HG03457 (cell line): ENCODE measurements around the gene MET.
"Not testable (repeated sequence)": the region's sequence is repeated elsewhere in the genome, so short reads cannot be mapped to it uniquely, and the experiment has no call there.

Experiments used
- ATAC-seq: cut with Tn5 transposase; IDR thresholded peaks from one replicate; pipeline ENCODE4 v1.9.1; 2021; ENCODE audit warnings: moderate number of reproducible peaks; ENCODE audit not compliant: unreplicated experiment

Gene MET

DNA sequence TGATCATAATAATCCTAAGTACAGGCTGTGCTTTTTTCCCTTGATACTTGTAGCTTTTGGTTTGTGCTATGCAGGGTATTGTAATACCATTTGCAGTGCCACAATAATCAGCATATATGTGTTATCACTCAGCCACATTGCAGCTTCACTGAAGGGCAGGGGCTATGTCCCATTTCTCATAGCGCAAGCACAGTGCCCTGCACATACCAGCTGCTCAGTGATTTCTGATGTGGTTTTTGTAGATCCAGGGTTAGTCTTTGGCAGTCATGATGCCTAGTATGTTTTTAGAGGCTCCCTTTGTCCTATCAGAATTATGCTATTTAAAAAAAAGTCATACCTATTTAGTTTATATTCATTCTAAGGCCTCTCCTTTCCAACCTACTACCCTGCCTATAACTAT is 25.8 kb downstream of the MET start:
- no peak for ATAC-seq

DNA sequence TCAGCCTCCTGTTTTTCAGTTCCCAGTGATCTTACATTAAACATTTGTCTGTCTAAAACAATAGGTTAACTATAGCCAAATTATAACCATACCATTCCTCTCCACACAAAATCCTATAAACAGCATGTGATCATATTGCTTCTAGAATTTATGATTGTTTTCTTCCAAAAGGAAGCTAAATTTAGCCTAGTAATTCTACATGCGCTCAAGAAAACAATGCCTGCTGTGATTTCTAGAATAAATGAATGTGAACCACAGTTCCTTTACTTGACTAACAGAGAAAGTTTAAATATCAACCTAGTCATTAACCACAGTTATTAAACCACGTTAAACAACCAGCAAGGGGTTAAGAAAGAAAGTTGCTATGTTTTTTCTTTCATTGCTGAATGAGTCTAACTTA is 26.4 kb downstream of the MET start:
- no peak for ATAC-seq

DNA sequence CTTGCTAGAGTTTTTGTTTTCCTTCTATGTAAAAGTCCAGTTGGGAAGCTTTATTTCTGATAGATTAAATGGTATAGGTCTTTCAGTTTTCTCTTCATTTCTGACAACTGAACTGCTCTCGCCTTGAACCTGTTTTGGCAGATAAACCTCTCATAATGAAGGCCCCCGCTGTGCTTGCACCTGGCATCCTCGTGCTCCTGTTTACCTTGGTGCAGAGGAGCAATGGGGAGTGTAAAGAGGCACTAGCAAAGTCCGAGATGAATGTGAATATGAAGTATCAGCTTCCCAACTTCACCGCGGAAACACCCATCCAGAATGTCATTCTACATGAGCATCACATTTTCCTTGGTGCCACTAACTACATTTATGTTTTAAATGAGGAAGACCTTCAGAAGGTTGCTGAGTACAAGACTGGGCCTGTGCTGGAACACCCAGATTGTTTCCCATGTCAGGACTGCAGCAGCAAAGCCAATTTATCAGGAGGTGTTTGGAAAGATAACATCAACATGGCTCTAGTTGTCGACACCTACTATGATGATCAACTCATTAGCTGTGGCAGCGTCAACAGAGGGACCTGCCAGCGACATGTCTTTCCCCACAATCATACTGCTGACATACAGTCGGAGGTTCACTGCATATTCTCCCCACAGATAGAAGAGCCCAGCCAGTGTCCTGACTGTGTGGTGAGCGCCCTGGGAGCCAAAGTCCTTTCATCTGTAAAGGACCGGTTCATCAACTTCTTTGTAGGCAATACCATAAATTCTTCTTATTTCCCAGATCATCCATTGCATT is 27.1 kb downstream of the MET start:
- ATAC-seq: no peak

DNA sequence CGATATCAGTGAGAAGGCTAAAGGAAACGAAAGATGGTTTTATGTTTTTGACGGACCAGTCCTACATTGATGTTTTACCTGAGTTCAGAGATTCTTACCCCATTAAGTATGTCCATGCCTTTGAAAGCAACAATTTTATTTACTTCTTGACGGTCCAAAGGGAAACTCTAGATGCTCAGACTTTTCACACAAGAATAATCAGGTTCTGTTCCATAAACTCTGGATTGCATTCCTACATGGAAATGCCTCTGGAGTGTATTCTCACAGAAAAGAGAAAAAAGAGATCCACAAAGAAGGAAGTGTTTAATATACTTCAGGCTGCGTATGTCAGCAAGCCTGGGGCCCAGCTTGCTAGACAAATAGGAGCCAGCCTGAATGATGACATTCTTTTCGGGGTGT is 27.7 kb downstream of the MET start:
- ATAC-seq: no peak

DNA sequence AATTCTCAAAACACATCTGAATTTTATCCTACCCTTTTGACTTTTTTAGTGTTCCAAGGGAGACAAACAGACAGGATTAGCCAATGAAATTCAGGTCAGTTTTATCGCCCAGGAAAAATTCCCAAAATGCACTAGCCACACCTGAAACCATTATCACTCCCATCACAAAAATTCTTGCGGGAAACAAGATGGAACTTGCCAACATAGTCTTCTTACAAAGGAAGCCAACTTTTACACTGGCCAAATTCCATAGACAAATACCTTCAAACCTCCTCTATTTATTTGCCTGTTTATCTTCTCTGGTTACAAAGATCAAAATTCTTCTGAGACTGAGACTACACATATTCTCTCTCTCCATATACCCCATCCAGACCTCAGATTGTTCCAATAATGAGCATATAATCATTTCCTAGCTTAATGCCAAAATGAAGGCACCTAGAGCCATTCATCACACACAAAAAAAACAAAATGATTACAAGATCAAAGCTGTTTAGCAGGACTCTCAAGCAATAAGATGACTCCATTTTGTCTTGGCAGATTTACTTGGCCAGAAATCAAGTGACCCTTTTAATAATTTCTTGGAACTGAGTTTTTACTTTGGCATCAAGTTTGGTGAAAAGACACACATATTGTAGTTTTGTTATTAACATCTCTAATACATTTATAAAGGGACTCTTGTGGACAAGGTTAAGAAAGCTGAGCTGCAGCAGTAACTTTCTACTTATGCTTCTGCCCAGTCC is 30.2 kb downstream of the MET start:
- ATAC-seq: no peak

DNA sequence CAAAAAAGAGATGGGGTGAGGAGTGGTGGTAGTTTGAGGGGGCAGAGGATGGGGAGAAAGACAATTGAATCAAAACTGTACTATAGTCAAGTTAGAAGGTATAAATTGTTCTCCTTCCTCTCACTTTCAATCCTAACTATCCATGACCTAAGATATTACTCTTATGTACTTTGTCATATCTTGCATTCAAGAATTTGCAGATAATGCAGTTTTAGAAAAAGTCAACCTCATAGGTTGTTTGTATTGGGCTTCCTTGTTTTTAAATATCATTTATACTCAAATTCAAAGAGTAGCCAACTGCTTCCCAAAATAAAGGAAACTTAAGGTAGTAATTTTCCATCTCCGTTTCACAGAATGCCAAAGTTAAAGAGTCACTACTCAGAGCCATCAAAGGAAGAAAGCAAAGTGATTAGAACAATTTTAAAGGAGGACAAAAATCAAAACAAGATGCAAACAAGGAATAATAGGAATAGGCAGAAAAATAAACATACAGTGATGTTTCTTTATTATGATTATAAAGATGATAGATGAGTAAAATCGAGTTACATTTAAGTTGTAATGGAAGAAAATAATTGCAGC is 32.7 kb downstream of the MET start:
- no peak for ATAC-seq

DNA sequence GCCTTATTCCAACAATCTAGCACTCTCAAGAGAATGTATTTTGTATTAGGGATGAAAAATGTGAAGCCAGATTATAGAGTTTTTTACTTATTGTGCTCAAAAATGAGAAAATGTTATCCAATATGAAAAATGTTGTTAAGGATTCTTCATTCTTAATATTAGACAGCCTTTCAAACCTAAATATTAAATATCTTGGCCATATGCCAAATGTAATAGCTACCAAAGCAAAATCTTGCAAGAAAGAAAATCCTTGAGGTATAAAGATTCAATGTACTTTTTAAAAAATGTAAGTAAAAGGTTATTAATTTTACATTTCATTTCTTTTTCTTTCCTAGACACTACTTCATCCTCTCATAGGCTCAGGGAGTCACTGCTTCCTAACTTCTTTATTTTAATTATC is 33.4 kb downstream of the MET start:
- ATAC-seq: no peak

DNA sequence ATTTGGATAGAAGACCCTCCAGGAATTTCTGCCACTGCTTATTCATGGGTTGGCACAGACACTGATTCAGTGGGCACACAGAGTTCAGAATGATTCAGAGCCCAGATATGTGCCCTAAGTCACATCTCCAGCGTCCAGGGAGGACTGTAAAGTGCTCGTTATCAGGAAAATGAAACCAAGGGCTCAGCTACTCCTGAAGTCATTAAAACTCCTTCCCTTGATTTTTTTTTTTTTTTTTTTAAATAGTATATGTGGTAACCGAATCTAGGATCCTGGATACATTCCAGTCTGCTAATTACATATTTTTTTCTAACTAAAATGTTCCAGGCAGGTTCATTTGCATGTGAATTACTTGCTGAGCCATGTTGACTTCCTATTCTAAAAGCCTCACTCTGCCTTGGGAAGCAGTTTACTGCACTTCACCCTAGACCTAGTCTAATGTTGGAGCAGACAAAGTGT is 34.7 kb downstream of the MET start:
- ATAC-seq: no peak

DNA sequence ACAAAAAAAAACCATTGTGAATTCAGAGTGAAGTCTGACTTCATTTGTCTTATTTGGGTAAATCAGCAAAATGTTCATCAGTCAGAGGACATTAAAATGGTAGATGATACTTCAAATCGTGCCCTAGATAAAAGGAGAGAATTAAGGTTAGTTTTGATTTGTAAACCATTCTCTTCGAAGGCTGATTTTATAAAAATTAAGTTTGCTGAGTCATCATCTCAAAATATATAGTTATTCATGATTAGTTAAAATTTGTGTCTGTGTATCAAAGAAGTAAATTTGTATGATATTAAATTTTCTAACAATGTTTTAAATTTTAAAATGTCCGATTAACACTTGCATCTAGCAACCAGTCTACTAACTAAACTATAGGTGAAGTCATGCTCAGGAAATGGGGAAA is 35.3 kb downstream of the MET start:
- no peak for ATAC-seq

DNA sequence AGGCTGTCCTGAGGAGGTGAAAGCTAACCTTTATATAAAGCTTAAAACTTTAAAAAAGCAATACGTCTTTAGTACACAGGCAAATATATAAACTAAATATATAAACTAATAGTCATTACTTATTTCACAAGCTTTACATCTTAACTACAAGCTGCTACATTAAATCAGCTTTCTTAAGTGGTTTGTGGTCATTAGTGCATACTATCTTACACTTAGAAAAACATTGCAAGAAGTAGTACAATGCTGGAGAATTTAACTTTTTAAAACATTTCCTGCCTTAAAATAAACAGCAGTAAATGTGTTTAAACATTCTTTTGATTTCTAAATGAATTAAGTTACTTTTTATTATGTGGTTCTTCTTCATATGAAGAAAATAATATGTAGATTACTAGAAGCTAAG is 36.3 kb downstream of the MET start:
- no peak for ATAC-seq

DNA sequence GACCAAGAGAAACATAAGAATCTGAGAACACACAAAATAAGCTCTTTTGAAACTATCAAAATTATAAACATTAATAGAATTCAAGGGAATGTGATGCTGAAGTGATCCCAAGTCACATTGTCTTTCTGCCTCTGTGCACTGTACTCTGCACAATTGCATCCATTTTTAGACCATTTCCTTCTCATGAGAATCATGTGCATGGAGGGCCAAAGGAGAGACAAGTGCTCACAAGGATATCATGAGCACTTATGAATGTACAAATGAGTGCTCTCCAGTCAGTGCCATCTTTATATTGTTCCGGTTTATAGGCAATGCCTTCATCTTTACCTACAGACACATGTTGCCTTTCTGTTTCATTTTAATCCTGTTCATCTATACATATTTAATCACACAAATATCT is 36.9 kb downstream of the MET start:
- ATAC-seq: no peak

DNA sequence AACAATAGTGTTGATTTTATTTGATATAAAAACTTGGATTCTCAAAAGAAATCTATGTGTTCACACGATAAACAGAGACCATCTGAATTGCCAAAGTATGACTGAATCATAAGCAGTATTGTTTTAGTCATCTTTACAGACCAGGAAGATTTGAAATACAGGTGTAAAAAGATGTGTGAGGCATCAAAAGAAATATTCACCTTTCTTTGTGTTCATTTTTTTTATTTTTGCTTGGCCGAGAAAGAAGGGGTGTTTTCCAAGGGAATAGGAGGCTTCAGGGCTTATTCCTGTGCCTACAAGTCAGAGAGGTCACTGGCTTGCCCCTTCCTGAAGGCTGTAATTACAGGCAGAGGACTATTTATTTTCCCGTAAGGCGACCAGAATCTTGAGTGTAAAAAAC is 37.3 kb downstream of the MET start:
- ATAC-seq: no peak

DNA sequence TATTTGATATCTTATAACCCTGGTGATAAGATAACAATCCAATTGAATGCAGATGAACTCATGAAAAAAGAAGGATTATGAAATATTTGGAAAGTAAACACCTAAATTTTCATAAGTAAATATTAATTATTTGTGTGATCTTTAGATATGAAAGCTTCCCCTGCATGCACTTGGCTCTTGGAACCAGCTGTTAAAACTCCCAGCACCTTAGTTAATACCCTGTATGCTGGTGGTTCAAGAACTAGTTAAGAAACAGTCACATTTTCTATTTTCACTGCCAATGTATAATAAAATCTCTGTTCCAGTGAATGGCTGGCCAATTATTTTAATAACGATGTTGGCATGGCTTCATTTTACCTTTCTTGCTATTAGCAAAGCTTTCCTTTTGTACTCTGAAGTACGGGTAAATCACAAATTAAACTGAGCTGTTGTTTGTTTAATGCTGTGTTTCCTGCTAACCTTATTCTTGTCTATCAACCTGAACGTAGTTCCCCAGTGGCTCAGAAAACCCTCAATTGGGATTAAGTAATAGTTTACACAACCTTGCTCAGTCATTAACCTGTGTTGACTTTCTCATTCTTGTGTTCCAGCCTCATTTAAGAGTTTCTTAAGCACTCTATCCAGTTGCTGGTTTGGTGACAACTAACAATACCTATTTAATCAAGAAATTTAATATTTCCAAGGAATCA is 38.9 kb downstream of the MET start:
- ATAC-seq: no peak

DNA sequence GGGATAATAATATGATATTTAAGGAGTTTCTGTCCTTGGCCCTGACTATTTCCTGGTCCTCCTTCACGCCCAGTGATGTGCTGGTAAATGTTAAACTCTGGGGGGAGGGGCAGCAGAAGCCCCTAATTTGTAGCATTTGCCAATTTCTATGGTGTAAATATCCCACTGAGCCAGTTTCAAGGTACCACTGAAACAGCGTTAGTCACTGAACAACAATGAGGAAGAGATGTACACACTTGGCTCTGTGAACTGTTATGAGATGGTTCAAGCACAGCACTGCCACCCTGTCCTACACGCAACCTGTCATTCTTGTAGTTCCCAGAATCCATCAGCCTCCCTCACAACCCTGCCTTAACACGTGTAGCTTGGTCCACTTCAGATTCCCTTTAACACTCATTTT is 39.8 kb downstream of the MET start:
- no peak for ATAC-seq

DNA sequence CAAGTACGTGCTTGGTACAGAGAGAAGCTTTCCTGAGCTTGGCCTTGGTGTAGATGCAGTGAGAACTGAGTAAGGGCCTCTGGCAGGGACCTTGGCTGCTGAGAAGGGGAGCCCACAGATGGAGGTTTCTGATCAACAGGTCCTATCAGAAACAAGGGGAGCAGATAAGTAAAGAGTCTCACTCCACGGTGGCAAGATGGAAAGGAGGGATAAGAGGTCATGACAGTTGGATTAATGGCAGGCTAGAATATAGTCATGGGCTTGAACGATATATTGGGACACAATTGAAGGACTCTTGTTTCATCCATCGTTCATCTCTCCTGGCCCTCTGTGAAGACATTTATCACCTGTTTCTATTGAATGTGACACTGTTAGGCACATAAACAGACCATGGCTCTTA is 41.5 kb downstream of the MET start:
- ATAC-seq: no peak

DNA sequence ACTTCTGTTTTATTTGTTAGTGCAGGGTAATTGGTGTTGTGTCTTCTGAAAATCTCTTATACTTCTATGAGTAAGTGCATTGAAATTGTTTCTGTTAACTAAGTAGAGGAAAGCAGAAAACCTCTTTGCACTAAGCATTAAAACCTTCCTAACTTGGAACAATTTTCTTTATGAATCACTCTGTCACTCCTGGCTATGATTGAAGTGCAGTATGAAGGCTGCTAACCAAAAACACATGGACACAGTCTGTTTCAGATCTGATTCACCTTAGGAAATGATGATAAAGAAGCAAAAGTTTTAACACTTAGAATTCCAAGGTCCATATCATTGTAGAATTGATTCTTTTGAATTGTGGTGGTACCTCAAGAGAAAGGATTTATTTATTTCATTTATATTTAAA is 41.9 kb downstream of the MET start:
- ATAC-seq: no peak

DNA sequence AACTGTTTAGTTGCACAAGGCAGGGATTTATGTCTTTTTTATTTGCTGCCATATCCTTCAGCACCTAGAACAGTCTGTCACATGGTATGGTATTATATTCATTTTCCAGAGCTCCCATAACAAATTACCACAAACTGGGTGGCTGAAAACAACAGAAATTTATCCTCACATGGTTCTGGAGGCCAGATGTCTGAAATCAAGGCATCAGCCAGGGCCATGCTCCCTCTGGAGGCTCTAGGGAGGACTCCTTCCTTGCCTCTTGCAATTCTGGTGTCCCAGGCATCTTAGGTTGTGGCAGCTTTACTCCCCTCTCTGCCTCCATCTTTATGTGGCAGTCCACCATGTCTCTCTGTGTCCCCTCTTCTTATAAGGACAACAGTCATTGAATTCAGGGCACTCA is 43.1 kb downstream of the MET start:
- ATAC-seq: no peak

DNA sequence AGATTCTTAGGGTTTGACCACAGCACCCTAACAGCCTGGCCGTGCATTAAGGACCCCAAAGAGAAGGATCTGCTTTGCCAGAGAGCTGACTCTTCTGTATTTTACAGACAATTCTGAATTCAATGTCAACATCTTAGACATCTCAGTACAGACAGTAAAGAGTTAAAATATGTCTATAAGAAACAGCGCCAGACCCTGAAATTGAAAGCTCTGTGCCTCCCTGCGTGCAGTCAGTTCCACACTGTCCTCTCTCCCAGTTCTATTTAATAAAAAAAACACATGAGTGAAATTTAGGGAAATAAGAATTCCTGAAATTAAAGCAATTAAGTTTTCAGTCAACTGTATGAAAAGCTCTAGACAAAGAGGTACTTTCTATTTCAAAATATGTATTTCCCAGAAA is 45.1 kb downstream of the MET start:
- ATAC-seq: no peak

DNA sequence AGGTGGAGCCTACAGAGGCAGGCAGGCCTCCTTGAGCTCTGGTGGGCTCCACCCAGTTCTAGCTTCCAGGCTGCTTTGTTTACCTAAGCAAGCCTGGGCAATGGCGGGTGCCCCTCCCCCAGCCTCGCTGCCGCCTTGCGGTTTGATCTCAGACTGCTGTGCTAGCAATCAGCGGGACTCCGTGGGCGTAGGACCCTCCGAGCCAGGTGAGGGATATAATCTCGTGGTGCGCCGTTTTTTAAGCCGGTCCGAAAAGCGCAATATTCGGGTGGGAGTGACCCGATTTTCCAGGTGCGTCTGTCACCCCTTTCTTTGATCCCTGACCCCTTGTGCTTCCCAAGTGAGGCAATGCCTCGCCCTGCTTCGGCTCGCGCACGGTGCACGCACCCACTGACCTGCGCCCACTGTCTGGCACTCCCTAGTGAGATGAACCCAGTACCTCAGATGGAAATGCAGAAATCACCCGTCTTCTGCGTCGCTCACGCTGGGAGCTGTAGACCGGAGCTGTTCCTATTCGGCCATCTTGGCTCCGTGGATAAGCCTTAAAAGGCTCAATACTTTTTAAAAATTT is 52.0 kb downstream of the MET start:
- not testable (repeated sequence) for ATAC-seq

DNA sequence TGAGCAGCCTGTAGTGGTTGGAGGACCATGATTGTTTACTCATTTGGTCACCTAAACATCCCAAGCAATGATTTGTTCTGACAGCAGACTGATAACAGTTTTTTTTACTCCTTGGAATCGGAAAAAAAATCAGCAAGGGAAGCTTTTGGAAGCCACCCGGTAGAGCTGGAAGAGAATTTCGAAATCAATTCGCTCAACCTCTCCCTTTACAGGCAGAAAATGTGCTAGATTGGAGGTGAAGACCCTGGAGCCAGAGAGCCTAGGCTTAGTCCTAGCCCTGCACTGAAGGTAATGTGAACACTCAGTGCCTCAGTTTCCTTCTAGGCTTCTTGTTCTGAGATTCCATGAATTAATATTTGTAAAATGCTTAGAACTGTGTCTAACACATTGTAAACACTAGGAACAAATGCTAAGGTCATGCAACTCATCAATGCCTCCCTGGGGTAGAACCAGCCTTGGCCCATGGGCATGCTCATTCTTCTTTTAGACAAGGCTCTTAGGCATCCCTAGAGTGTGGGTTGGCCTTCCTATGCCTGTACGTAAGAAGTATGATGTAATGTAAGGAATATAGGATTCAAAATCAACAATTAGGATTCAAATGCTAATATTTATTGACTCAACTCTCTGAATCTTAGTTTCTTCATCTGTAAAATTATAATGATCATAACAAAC is 52.7 kb downstream of the MET start:
- ATAC-seq: no peak

DNA sequence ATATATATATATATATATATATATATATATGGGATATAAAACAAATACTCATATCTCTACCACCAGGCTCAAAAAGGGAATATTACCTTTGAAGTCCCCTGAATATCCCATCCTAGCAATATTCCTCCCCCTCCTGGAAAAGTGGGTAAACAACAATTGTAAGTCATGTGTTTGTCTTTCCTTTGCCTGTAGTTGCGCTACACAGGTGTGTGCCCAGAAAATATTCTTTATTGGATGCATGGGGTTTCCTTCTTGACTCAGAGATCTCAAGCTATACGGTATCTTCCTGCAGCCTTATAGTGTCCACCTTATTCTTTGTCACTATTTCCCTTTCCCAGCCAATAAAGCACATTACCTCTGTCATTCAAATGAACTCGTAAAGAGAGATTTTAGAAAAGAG is 54.2 kb downstream of the MET start:
- no peak for ATAC-seq
